OCI-LY1 (cell line): ENCODE data around the gene TPM2.

Experiments
- H2AFZ ChIP-seq: fragments of 200-600 bp; sonication (generic), shearing (Covaris generic); 2 replicates; pipeline ENCODE4 v1.6.0; 2014; ENCODE audit warnings: antibody characterized with exemption, mild to moderate bottlenecking, low read length
- H3F3A ChIP-seq: fragments of 200-600 bp; sonication (generic), shearing (Covaris generic); 2 replicates; pipeline ENCODE4 v1.6.0; 2014; ENCODE audit warnings: mild to moderate bottlenecking, antibody characterized with exemption, low read length, moderate library complexity; ENCODE audit not compliant: insufficient read depth
- H3K27ac ChIP-seq: fragments of 200-600 bp; sonication (generic); 2 replicates; pipeline ENCODE4 v1.5.1; 2014; ENCODE audit warnings: low read length, mixed run types, mild to moderate bottlenecking, low read depth; ENCODE audit not compliant: poor library complexity, severe bottlenecking
- H3K27me3 ChIP-seq: fragments of 200-600 bp; sonication (generic); 2 replicates; pipeline ENCODE4 v1.6.0; 2014; ENCODE audit warnings: antibody characterized with exemption, mild to moderate bottlenecking, low read length, moderate library complexity; ENCODE audit not compliant: insufficient read depth
- H3K36me3 ChIP-seq: fragments of 200-600 bp; sonication (generic); 2 replicates; pipeline ENCODE4 v1.6.1; 2014; ENCODE audit warnings: mild to moderate bottlenecking, antibody characterized with exemption, low read length, moderate library complexity, mixed read lengths; ENCODE audit not compliant: insufficient read depth
- H3K4me1 ChIP-seq: fragments of 200-600 bp; sonication (generic); 2 replicates; pipeline ENCODE4 v1.5.1; 2014; ENCODE audit warnings: mild to moderate bottlenecking, low read length, moderate library complexity; ENCODE audit not compliant: insufficient read depth, severe bottlenecking
- H3K4me2 ChIP-seq: fragments of 200-600 bp; sonication (generic), shearing (Covaris generic); 2 replicates; pipeline ENCODE4 v1.6.1; 2014; ENCODE audit warnings: low read length
- H3K4me3 ChIP-seq: fragments of 200-600 bp; sonication (generic); 2 replicates; pipeline ENCODE4 v1.5.1; 2014; ENCODE audit warnings: low read length, low read depth, mild to moderate bottlenecking, mixed read lengths; ENCODE audit not compliant: poor library complexity, severe bottlenecking
- H3K79me2 ChIP-seq: fragments of 200-600 bp; shearing (Covaris generic); 2 replicates; pipeline ENCODE4 v1.6.1; 2016; ENCODE audit warnings: mixed run types, low read length, mixed read lengths; ENCODE audit not compliant: insufficient read depth
- H3K9ac ChIP-seq: fragments of 200-600 bp; sonication (generic), shearing (Covaris generic); 2 replicates; pipeline ENCODE4 v1.6.1; 2014; ENCODE audit warnings: mild to moderate bottlenecking, low read length, mixed read lengths
- H3K9me2 ChIP-seq: fragments of 200-600 bp; sonication (generic), shearing (Covaris generic); 2 replicates; pipeline ENCODE4 v1.6.1; 2014; ENCODE audit warnings: low read depth, mild to moderate bottlenecking, low read length, mixed read lengths
- H3K9me3 ChIP-seq: fragments of 200-600 bp; shearing (Covaris generic); 2 replicates; pipeline ENCODE4 v1.6.1; 2014; ENCODE audit warnings: low read length, mixed read lengths
- H4K20me1 ChIP-seq: fragments of 200-600 bp; sonication (generic), shearing (Covaris generic); 2 replicates; pipeline ENCODE4 v1.6.0; 2016; ENCODE audit warnings: mild to moderate bottlenecking, low read length; ENCODE audit not compliant: insufficient read depth
- EZH2 ChIP-seq: fragments of 200-600 bp; sonication (generic), shearing (Covaris generic); IDR thresholded peaks from 2 replicates; pipeline ENCODE4 v1.8.0; 2017; ENCODE audit warnings: borderline replicate concordance, mixed run types, mild to moderate bottlenecking, antibody characterized with exemption, low read length, moderate library complexity, mixed read lengths
- TF ChIP-seq, protein P1 (sequence below): fragments of 200-600 bp; sonication (generic), shearing (Covaris generic); IDR thresholded peaks from 2 replicates; pipeline ENCODE4 v1.5.1; 2017; ENCODE audit warnings: mild to moderate bottlenecking, antibody characterized with exemption, low read length, moderate library complexity, mixed read lengths

Gene TPM2

DNA sequence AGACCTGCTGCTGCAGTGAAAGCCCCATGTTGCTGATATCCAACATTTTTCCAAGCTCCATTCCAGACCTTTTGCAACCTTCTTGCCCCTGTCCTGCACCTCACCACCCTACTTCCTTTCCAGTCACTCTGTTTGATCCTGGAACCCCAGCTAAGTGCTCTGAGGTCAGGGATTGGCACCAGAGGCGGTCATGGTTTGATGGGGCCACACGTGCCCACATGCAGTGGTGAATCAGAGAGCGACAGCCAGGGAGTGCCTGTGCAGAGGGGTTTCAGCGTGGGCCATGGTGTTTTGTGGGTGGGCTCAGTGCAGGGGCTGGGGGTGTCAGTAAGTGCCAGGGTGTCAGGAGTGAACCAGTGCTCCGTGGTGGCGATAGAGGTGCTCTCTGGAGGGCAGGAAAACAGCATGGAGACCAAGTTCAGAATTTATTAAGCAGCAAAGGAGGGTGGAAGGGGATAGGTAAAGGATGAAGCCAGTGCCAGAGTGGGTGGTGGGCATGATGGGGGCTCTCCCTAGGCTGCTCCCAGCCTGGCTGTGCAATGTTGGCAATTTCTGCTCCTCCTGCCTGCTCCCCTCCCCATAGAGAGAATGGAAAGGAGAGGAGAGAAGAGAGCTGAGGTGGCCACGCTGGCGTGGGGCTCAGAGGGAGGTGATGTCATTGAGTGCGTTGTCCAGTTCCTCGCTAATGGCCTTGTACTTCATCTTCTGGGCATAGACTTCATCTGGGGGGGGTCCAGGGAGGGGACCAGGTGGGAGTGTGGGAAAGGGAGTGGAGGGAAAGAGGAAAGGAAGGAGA, 7.0 kb downstream of the TPM2 start:
- no peak overlapping the region for H3K27ac ChIP-seq
- peaks cover 25% of the 10 kb centered on the region for H3K4me1 ChIP-seq
- no peaks in the 10 kb centered on the region for H4K20me1 ChIP-seq
- H3F3A ChIP-seq = no peaks in the 10 kb centered on the region
- no peaks in the 10 kb centered on the region; the same call in 1 of the 2 replicates for H3K27me3 ChIP-seq
- no peak overlapping the region for H2AFZ ChIP-seq
- no peak overlapping the region for H3K4me3 ChIP-seq
- TF ChIP-seq EZH2 = no peak
- TF ChIP-seq, protein P1, sequence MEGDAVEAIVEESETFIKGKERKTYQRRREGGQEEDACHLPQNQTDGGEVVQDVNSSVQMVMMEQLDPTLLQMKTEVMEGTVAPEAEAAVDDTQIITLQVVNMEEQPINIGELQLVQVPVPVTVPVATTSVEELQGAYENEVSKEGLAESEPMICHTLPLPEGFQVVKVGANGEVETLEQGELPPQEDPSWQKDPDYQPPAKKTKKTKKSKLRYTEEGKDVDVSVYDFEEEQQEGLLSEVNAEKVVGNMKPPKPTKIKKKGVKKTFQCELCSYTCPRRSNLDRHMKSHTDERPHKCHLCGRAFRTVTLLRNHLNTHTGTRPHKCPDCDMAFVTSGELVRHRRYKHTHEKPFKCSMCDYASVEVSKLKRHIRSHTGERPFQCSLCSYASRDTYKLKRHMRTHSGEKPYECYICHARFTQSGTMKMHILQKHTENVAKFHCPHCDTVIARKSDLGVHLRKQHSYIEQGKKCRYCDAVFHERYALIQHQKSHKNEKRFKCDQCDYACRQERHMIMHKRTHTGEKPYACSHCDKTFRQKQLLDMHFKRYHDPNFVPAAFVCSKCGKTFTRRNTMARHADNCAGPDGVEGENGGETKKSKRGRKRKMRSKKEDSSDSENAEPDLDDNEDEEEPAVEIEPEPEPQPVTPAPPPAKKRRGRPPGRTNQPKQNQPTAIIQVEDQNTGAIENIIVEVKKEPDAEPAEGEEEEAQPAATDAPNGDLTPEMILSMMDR = no peak
- no peaks in the 10 kb centered on the region for H3K9me3 ChIP-seq
- no peak overlapping the region for H3K9ac ChIP-seq
- no peaks in the 10 kb centered on the region for H3K36me3 ChIP-seq
- no peaks in the 10 kb centered on the region for H3K79me2 ChIP-seq
- no peak overlapping the region for H3K4me2 ChIP-seq
- H3K9me2 ChIP-seq = no peaks in the 10 kb centered on the region

DNA sequence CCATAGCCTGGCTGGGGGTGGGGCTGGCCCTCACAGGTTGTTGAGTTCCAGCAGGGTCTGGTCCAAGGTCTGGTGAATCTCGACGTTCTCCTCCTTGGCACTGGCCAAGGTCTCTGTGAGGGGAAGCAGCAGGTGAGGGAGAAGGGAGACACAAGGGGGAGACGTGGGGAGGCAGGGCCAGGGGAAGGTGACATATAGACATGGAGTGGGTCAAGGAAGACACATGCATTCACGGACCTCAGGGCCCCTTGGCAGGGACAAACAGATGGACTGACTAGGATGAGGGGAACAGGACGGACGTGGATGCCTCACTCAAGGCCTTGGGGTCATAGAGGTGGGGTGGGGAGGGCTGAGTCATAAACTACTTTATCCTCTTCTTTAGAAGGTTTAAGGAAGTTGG, 7.7 kb downstream of the TPM2 start:
- Histone ChIP-seq H4K20me1 (no peaks in the 10 kb centered on the region), H3K27me3 (no peaks in the 10 kb centered on the region; the same call in 1 of the 2 replicates), H3K9me3 (no peaks in the 10 kb centered on the region), H3K27ac (no peak overlapping the region), H3F3A (no peaks in the 10 kb centered on the region), H3K9me2 (no peaks in the 10 kb centered on the region), H3K4me3 (no peak overlapping the region), H2AFZ (no peak overlapping the region), H3K79me2 (no peaks in the 10 kb centered on the region), H3K4me1 (peaks cover 18% of the 10 kb centered on the region), H3K9ac (no peak overlapping the region), H3K4me2 (no peak overlapping the region), H3K36me3 (no peaks in the 10 kb centered on the region)
- TF ChIP-seq EZH2 = no peak

DNA sequence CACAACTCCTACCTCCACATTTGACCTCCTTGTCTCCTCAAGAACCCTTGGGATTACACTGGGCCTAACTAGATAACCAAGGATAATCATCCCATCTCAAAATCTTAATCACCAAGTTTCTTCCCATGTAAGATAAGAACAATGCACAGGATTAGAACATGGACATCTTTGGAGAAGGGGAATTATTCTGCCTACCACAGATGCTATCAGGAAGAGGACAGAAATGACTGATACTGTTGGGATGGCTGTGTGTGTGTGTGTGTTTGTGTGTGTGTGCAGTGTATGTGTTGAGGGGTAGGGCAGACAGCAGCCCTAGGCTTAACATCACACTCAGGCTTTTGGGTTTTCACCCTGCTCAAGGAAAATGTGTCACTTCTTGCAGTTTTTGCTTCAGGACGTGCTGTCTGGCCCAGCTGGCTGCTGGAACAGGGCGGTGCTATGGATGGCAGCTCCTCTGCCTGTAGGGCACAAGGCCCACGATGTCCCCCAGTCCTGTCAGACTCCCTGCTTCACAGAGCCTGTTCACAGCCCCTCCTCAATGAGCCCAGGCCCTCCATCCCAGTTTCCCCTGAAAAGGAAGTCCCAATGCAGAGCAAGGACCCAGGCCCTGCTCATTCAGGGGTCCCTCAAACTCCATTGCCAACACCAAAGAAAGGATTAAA, 8.3 kb downstream of the TPM2 start:
- Histone ChIP-seq H3K27ac (no peak overlapping the region), H3K4me3 (no peak overlapping the region), H3K9me2 (no peaks in the 10 kb centered on the region), H3F3A (no peaks in the 10 kb centered on the region), H3K9me3 (no peaks in the 10 kb centered on the region), H3K9ac (no peak overlapping the region), H4K20me1 (no peaks in the 10 kb centered on the region), H3K79me2 (no peaks in the 10 kb centered on the region), H2AFZ (no peak overlapping the region), H3K4me2 (no peak overlapping the region), H3K36me3 (no peaks in the 10 kb centered on the region), H3K4me1 (peaks cover 12% of the 10 kb centered on the region), H3K27me3 (no peaks in the 10 kb centered on the region; the same call in 1 of the 2 replicates)
- TF ChIP-seq EZH2 = no peak
- TF ChIP-seq, protein P1 = no peak
